HG03354 (cell line): Measurements from ENCODE around the gene ZNF500.

ENCODE experiments used
- ATAC-seq: cut with Tn5 transposase; IDR thresholded peaks from one replicate; pipeline ENCODE4 v1.9.1; 2021; ENCODE audit warnings: mild to moderate bottlenecking; ENCODE audit not compliant: unreplicated experiment, poor library complexity, severe bottlenecking

ZNF500 gene

DNA sequence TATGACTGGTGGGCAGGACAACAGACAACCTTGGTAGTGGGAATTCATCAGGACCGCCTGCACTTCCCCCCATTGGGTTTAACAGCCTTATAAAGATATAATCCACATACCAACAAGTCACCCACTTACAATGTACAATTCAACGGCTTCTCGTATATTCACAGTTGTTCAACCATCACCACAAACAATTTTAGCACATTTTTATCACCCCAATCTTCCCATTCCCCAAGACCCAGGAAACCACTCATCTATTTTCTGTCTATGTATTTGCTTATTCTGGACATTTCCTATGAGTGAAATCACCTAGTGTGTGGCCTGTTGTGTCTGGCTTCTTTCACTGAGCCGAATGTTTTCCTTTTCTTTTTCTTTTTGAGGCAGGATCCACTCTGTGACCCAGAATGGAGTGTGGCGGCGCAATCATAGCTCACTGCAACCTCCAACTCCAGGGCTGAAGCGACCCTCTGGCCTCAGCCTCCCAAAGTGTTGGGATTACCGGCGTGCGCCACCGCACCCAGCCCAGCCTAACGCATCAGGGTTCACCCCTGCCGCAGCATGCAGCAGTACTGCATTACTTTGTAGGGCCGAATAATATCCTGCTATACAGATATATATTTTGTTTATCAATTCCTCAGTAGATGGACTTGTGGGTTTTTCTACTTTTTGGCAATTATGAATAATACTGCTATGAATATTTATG is 43.7 kb downstream of the ZNF500 start:
- ATAC-seq, result no peak

DNA sequence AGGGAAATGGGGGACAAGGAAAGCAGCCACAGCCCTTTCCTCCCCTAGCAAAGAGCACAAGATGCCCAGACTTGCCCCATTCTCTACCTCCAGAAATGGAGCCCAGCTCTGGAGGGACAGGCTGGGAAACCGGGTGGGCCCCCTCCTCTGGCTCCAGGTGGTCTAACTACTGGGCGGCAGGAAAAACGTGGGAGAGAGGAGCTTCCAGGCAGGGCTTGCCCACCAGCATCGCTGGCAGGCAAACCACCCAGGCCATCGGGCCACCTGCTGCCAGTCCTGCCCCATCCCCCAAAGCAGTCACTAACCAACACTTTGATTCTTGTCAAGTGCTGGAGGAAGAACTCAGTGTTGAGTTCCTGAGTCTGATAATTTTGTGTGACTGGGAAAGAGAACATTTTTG is 48.5 kb downstream of the ZNF500 start:
- no peak for ATAC-seq

DNA sequence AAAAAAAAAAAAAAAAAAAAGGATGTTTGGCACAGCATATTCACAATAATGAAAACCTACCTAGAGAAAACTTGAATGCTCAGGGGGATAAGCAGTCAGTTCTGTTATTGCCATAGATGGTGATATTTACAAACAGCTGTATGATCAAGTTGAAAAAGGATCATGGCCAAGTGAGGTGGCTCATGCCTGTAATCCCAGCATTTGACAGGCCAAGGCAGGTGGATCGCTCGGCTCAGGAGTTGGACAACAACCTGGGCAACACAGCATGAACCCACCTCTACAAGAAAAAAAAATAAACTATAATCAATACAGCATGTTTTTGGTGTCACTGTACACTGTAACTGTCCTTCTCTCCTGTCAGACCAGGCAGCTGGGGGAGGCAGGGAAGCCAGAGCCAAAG is 52.0 kb downstream of the ZNF500 start:
- ATAC-seq, result no peak

DNA sequence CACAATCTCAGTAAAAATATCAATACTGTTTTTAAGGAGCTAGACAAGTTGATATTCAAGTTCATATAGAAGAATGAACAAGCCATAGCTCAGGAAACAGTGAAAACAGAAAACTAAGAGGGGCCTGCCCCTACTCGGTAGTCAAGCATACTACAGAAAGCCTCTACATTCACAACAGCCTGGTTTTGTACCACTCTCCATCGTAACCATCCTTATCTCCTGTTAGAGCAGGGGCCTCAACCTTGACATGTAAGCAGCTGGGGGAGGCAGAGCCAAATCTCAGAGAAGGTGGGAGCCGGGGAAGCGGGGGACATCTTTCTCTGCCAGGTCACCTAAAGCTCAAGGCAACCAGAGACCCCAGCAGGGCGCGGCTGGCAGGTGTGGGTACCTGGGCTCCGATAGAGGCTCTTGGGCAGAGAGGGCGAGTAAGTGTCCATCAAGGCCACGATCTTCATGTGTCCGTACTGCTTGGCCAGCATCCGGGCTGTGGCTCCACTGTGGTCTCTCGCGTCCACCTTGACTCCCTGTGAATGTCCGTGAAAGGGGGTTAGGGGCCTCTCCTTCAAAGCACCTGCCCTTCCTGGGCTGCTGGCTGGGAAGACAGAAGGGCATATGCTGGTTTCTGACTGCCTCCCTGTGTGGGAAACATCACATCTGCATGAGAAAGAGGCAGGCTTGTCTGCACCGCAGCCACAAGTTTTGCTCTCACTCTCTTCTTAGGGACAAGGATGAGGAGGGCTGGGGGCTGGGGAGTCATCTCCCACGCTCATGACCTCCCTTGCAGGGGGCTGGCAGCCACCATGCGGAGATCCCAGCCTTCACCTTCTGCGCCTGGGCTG is 53.1 kb downstream of the ZNF500 start:
- ATAC-seq, result no peak

DNA sequence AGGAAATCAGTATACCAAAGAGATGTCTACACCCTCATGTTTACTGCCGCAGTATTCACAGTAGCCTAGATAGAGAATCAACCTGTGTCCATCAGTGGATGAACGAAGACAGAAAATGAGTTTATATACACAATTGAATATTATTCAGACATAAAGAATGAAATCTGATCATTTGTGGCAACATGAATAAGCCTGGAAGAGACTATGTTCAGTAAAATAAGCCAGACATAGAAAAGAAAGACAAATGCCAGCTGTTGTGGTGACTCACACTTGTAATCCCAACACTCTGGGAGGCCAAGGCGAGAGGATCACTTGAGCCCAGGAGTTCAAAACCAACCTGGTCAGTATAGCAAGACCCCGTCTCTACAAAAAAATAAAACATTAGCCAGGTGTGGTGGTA is 57.5 kb downstream of the ZNF500 start:
- no peak for ATAC-seq

DNA sequence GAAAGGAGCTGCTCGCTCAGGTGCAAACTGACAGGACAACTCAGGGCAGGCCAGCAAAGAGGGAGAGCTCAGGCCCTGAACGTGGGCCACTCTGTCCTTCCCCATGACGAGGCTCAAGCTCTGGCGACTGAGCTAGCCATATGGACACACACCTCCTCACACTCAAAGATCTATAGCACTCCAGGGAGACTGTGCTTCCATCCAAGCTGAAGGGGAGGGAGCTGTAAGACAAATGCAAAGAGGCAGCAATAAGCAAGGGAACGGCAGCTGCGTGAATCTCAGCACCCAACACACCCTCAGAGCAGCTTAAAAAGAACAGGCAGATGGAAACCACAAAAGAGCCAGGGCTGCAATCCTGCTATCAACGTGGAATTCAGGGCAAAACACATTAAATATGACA is 60.1 kb downstream of the ZNF500 start:
- no peak for ATAC-seq

DNA sequence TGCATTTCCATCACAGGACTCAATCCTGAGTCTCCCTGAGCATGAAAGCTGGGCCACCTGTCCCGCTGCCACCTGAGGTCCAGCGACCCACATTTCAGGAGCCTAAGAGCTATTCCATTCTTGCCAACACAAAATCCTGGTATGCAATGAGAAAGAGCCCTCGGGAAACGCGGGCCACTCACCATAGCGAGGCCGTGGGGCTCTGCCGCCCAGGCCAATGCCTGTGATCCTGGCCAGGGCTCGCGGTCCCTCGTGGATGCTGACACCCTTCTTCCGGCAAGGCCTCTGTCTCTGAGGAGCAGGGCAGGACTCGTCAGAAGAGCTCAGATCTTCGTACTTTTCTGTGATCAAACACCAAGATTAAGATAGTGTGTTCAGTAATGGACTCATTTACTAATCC is 62.0 kb downstream of the ZNF500 start:
- no peak for ATAC-seq

DNA sequence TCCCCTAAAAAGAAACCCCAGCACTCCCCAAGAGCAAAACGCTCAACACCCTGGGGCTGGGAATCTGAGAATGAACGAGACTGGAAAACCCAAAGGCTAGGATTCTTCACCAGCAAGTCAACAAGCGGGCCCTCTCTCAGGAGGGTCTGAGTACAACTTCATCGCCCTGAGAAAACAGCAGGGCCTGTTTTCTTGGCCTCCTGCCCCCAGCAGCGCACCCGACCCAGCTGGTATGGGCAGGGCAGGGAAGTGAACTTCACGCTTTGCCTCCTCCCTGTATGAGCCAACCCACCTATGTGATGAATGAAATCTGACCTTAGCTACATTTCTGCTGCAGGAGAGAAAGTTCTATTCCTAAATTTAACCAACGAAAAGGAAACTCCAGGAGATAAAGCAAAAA is 62.5 kb downstream of the ZNF500 start:
- no peak for ATAC-seq

DNA sequence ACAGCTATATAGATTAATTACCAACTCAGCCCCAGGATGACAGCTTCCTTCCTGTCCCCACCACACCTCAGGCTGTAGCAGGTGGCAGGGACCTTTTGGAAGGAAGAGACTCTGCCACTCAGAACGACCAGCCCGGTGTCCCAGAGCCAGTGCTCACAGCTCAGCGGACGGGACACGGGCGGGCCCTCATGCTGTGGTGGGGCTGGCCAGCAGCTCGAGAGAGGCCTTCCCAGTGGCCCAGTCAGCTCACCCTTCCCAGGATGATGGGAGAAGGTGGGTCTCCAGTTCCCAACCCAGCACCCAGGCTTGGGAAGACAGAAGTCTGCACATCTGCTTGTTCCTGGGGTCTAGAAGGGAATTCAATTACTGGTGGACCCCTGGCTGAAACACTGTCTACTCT is 63.1 kb downstream of the ZNF500 start:
- no peak for ATAC-seq

DNA sequence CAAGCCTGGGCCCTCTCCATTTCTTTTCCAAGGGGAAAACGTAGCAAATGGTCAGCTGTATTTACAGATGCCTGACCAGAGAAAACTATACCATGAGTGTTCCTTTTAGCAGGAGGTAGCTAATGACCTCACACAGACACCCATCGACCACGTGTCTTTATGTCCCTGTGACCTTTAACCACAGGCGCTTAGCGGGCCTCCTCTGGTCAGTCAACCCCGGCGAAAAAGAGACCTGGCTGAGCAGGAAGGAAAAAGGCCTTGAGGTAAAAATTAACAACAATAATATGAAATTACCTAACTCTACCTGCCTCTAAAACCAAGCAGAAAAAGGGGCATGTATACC is 64.5 kb downstream of the ZNF500 start:
- ATAC-seq, result no peak

DNA sequence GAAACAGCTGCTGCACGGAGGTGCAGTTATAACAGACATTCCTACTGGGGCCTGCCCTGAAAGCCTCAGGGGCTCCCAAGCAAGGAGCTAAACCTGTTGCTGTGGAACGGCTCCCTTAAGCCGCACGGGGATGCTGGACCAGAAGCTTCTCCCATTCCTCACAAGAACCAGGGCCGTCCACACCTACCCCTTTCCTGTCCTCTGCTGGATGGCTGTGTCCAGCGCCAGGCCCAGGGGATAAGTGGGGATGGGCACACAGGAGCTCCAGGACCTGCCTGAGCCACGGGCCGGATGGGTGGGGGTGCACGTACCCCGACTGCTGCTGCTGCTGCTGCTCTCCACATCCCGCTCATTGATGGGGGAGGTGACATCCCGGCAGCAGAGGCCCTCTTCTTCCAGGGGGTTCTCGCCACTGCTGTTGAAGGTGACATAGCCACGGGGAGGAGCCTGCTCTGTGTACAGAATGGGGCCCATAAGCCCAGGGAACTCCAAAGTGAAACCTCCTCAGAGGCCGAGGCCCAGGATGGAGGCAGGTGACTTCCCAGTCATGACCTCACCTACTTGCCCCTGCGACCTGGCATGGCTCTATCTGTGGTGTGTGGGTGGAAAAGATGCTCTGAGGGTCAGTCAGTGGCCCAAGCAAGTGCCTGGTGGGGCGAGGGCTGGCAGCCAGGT is 65.0 kb downstream of the ZNF500 start:
- no peak for ATAC-seq

DNA sequence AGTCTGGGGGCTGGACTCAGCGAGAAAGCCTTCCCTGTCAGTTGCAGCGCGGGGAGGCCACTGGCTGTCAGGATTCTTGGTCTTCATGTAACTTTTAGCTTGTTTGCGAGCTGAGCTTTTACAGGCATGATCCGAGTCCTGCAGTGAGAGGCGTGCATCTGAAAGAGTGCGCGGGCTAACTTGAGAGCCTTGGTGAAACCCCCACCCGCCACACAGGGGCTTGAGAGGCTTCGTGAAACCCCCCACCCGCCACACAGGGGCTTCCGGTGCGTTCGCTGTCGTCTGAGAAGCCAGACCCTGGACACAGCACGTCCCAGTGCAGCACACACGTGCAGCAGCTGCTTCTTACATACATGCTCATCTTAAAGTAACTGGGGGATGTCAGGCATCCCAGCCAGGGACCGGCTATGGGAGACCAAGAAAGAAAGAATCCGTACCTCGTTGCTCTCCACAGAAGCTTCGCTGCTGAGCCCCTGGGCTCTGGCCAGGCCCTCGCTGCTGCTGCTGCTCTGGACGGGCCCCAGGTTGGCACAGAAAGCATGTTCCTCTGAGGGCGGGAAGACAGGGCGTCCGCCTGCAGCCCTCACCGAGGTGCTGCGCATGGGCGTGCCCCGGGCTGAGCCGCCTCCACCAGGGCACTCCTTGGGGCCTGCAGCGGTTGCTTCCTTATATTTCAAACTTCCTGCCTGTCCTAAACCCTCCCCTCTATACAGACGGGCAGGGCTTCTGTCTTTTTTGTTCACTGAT is 65.8 kb downstream of the ZNF500 start:
- ATAC-seq, result no peak

DNA sequence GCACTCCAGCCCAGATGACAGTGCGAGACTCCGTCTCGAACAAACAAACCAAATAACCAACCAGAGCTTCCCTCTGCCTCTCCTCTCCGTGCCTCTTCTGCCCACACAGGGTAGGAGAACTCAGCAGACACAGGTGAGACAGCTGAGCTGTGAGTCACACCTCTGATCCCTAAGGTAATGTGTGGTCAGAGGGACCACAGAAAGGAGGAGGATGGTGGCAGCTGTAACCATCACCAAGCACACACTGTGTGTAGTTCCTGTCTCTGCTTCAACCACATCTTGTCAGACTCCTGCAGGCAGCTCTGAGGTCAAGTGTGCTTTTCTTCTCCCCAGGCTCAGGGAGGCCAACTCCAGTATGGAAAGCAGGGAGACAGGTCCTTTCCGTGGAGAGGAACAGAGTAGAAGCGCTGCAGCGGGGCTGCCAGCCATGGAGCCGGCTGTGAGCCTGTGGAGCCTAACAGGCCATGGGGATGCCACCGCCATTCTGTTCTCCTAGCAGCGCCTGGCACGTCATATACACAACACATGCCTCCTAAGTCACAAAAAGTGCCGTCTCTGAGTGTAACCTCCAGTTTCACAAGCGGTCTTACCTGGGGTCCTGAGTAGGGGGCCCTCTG is 66.5 kb downstream of the ZNF500 start:
- no peak for ATAC-seq

DNA sequence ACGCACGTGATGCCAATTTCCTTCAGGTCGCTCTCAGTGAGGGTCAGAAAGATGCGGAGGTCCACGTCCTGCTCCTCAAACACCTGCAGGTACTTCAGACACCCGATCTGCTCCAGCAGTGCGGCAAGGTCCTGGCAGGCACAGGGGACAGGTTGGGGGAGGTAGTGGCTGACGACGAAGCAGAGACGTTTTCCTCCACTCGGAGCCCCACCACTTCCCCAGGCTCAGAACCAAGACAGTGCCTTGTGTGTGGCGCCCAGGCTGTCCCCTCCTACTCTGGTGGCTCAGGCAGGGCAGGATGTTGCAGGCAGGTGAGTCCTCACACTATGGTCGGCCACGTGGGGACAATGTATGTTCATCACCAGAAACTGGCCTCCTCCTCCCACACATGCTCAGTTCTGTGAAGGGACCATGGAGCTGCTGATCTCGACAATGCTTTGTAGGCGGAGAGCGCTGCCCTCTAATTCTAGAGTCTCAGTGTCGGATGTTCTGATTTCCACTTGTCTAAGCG is 67.9 kb downstream of the ZNF500 start:
- no peak for ATAC-seq

DNA sequence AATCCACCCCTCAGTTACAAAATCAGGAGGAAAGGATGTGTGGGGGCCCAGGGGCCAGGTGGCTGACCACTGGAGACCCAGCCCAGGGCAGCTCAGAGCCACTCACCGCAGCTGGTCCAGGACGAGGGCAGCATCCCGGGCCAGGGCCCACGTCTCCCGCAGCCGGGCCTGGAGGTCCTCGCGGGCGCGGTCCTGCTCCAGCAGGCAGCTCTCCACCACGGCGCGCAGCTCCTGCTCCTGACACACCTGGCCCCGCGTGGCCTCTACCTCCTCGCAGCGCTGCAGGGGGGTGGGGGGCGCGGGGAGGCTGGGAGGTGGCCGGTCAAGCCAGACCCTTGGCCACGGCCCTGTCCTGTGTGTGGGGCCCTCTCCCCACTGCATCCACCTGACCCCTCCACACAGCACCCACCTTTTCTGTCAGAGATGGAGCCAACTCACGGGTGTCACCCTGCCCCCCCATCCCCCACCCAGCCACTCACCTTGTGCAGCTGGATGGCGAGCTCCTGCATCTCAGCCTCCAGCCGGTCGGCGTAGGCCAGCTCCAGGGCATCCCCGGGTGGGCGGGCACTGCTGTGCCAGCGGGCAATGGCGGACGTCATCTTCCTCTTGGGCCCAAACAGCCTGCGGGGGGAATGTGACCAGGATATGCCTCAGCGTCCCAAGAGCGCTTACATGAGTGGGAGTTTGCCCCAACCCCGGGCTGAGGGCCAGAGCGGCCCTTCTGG is 68.5 kb downstream of the ZNF500 start:
- ATAC-seq, result no peak
